HepG2 (cell line): ENCODE results near the gene ATF3. TPM values are rescaled to one million over a fixed set of nuclear protein-coding genes. Genes with fewer than 3 reads are reported as not detected.

Source experiments
- CREB1 ChIP-seq, 2 experiments: fragments of 450-650 bp in 1 of 2; IDR thresholded peaks; 2 replicates each; pipeline ENCODE4 v1.6.1; 2016 to 2017; ENCODE audit warnings: control low read depth in 1 of 2, mild to moderate bottlenecking in 1 of 2, missing compliant biosample characterization in 1 of 2, missing genetic modification characterization in 1 of 2
- EZH2 ChIP-seq: conservative IDR thresholded peaks from 2 replicates; pipeline ENCODE4 v1.6.1; 2012; ENCODE audit warnings: mild to moderate bottlenecking, low read depth, low read length, moderate library complexity
- HNRNPL ChIP-seq: fragments of 200-400 bp; formaldehyde crosslinking; IDR thresholded peaks from 2 replicates; pipeline ENCODE4 v1.6.1; 2017; ENCODE audit warnings: mild to moderate bottlenecking, low read depth, low read length
- NFAT5 ChIP-seq: sonication (generic); formaldehyde crosslinking; IDR thresholded peaks from 2 replicates; pipeline ENCODE4 v1.4.0; 2020; ENCODE audit warnings: missing genetic modification reagents
- NONO ChIP-seq, 2 experiments: fragments of 450-650 bp in 1 of 2; sonication (generic) in 1 of 2; formaldehyde crosslinking in 1 of 2; IDR thresholded peaks in 1 of 2; conservative IDR thresholded peaks in 1 of 2; 2 replicates each; pipeline versions ENCODE4 v1.6.1 to v1.8.0; 2017 to 2022; ENCODE audit warnings: mild to moderate bottlenecking in 1 of 2, missing genetic modification reagents in 1 of 2, moderate library complexity in 1 of 2
- PRPF4 ChIP-seq: fragments of 200-400 bp; formaldehyde crosslinking; IDR thresholded peaks from 2 replicates; pipeline ENCODE4 v1.6.1; 2016; ENCODE audit warnings: low read length, low read depth; ENCODE audit not compliant: poor library complexity, severe bottlenecking
- SP4 ChIP-seq: sonication (generic); formaldehyde crosslinking; IDR thresholded peaks from 2 replicates; pipeline ENCODE4 v1.8.1; 2023; ENCODE audit warnings: mild to moderate bottlenecking, missing genetic modification reagents
- SPEN ChIP-seq: sonication (generic); formaldehyde crosslinking; IDR thresholded peaks from 2 replicates; pipeline ENCODE4 v1.5.1; 2020; ENCODE audit warnings: low read depth, mild to moderate bottlenecking, missing genetic modification reagents
- ZBTB46 ChIP-seq: sonication (generic); formaldehyde crosslinking; IDR thresholded peaks from 2 replicates; pipeline ENCODE4 v1.4.0; 2020; ENCODE audit warnings: mild to moderate bottlenecking, missing genetic modification reagents, borderline replicate concordance
- ZNF124 ChIP-seq: sonication (generic); formaldehyde crosslinking; IDR thresholded peaks from 2 replicates; pipeline ENCODE4 v1.4.0; 2020; ENCODE audit warnings: missing genetic modification reagents
- ZNF776 ChIP-seq: sonication (generic); formaldehyde crosslinking; IDR thresholded peaks from 2 replicates; pipeline ENCODE4 v1.4.0; 2020; ENCODE audit warnings: mild to moderate bottlenecking, missing genetic modification reagents
- ZNF781 ChIP-seq: sonication (generic); formaldehyde crosslinking; IDR thresholded peaks from 2 replicates; pipeline ENCODE4 v1.5.1; 2020; ENCODE audit warnings: borderline replicate concordance, mild to moderate bottlenecking, missing genetic modification reagents; ENCODE audit errors: not compliant biosample characterization
- ZNF891 ChIP-seq: sonication (generic); formaldehyde crosslinking; IDR thresholded peaks from 2 replicates; pipeline ENCODE4 v1.5.0; 2020; ENCODE audit warnings: mild to moderate bottlenecking, missing genetic modification reagents
- polyA plus RNA-seq, 8 experiments: library from polyadenylated mRNA; depleted of rRNA in 3 of 8; stranded (reverse) in 7 of 8; unstranded in 1 of 8; fragments of >200 nt; fragmentation: Illumina TruSeq in 4 of 8; extraction: Trizol in 4 of 8; gene quantifications; 2 replicates each; pipeline versions ENCODE4 v1.2.1 to v1.2.3, GENCODE V29; 2011 to 2016; ENCODE audit warnings: low read depth in 4 of 8, missing spikeins in 1 of 8, mixed read lengths in 1 of 8; ENCODE audit not compliant: insufficient read depth in 1 of 8
- total RNA-seq, 5 experiments: library from RNA; depleted of rRNA; stranded (reverse); fragments of >200 nt; fragmentation: Illumina TruSeq; extraction: Trizol; gene quantifications; 2 replicates each; pipeline ENCODE4 v1.2.3, GENCODE V29; 2016; ENCODE audit warnings: low read depth in 1 of 5
- TF ChIP-seq, protein P1 (sequence below): sonication (generic); formaldehyde crosslinking; IDR thresholded peaks from 2 replicates; pipeline ENCODE4 v1.9.0; 2022; ENCODE audit warnings: low read depth, missing genetic modification reagents
- TF ChIP-seq, protein P2 (sequence below): fragments of 450-650 bp; IDR thresholded peaks from 2 replicates; pipeline ENCODE4 v1.6.1; 2017

ATF3 gene
- total and polyA plus RNA-seq, 2 of the 13 experiments (the other 11 are each of a cell fraction or from before 2014, with no cell fraction given): 5.0 to 13.0 TPM

DNA sequence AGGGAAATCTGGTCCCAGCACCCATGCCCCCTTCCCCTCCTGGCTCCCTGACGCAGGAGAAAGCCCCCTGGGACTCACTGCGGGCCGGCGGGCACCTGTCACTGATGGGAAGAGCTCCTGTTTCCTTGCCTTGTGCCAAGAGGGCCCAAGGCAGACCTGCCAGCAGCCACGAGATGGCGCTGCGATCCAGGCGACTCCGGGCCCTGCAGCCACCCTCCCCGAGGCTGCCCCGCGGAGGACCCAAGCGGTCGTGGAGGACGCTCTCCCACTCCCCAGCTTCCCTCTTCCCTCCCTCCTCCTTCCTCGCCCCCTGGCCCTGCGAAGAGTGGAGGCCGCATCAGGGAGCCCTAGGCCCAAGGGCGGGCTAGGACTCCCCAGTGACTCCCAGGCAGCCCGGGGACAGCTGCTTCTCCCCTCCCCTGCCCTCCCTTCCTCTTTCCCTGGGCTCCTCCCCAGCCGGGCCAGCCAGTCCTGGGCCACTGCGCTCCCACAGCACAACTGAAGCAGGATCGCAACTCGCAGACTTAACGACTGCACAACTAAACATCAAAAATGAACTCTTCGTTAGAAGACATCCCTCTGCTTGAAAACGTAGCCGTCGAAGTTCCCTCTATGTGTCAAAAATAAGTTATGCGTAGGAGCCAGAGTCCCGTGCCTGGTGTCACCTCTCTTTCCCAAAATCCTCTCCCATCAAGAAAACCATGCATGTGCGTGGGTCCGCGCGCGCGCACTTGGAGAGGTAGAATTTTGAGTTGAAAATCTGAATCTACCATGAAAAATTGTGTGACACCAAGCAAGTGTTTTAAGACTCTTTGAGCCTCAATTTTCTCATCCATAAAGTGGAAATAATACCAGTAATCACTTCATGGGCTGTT, 56.9 kb downstream of the ATF3 start (continued):
- TF ChIP-seq CREB1 (IDR thresholded peaks at IDR 0.05): no peak
- no peak for TF ChIP-seq CREB1 (CRISPR knock-in tag; IDR thresholded peaks at IDR 0.05)
- TF ChIP-seq ZNF776 (CRISPR knock-in tag): no peak
- 0 out of 2 replicates have a peak, but pooled peaks have one; percentile 23 for TF ChIP-seq EZH2
- no peak for TF ChIP-seq PRPF4
- 0 out of 2 replicates have a peak, but pooled peaks have one; percentile 57 for TF ChIP-seq ZNF124 (CRISPR knock-in tag)
- no peak for TF ChIP-seq NONO (IDR thresholded peaks at IDR 0.05)
- TF ChIP-seq NONO (CRISPR knock-in tag; conservative IDR thresholded peaks at IDR 0.05): peak; percentile 71; the same call in 1 of the 2 replicates
- 0 out of 2 replicates have a peak, but pooled peaks have one; percentile 19 for TF ChIP-seq SPEN
- TF ChIP-seq ZNF891 (CRISPR knock-in tag): 0 out of 2 replicates have a peak, but pooled peaks have one; percentile 57
- TF ChIP-seq, protein P1, sequence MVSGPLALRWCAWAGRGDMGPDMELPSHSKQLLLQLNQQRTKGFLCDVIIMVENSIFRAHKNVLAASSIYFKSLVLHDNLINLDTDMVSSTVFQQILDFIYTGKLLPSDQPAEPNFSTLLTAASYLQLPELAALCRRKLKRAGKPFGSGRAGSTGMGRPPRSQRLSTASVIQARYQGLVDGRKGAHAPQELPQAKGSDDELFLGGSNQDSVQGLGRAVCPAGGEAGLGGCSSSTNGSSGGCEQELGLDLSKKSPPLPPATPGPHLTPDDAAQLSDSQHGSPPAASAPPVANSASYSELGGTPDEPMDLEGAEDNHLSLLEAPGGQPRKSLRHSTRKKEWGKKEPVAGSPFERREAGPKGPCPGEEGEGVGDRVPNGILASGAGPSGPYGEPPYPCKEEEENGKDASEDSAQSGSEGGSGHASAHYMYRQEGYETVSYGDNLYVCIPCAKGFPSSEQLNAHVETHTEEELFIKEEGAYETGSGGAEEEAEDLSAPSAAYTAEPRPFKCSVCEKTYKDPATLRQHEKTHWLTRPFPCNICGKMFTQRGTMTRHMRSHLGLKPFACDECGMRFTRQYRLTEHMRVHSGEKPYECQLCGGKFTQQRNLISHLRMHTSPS (CRISPR knock-in tag): peak; percentile 37; the same call in 1 of the 2 replicates
- no peak for TF ChIP-seq HNRNPL
- no peak for TF ChIP-seq ZBTB46 (CRISPR knock-in tag)
- TF ChIP-seq, protein P2, sequence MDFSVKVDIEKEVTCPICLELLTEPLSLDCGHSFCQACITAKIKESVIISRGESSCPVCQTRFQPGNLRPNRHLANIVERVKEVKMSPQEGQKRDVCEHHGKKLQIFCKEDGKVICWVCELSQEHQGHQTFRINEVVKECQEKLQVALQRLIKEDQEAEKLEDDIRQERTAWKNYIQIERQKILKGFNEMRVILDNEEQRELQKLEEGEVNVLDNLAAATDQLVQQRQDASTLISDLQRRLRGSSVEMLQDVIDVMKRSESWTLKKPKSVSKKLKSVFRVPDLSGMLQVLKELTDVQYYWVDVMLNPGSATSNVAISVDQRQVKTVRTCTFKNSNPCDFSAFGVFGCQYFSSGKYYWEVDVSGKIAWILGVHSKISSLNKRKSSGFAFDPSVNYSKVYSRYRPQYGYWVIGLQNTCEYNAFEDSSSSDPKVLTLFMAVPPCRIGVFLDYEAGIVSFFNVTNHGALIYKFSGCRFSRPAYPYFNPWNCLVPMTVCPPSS: no peak
- peak; percentile 40; the same call in 1 of the 2 replicates for TF ChIP-seq NFAT5 (CRISPR knock-in tag)
- no peak; the same call in 1 of the 2 replicates for TF ChIP-seq SP4 (CRISPR knock-in tag)
- peak; percentile 65 for TF ChIP-seq ZNF781 (CRISPR knock-in tag)
